HG03066 (cell line): ENCODE results near the gene TGFBR2.

ENCODE experiments used
- ATAC-seq: cut with Tn5 transposase; IDR thresholded peaks from one replicate; pipeline ENCODE4 v1.9.1; 2021; ENCODE audit warnings: low read depth; ENCODE audit not compliant: unreplicated experiment

Gene TGFBR2

DNA sequence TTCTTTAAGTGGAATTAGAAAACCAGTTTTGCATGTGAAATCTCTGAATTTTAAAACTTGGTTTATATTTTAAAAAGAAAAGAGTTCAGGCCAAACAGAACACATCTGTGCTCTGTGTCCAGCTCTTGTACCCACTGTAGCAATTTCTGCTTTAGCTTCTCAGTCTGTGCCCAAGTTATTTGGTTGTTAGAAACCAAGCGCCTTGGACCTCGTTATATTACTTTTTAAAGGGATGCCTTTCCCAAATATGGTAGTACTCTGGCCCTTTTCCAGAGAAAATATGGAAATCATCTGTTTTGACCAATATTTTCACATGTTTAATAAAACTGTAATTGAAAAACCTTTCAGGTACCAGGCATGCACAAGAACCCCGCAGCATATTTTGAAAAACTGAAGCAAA, 27.3 kb downstream of the TGFBR2 start:
- no peak for ATAC-seq

DNA sequence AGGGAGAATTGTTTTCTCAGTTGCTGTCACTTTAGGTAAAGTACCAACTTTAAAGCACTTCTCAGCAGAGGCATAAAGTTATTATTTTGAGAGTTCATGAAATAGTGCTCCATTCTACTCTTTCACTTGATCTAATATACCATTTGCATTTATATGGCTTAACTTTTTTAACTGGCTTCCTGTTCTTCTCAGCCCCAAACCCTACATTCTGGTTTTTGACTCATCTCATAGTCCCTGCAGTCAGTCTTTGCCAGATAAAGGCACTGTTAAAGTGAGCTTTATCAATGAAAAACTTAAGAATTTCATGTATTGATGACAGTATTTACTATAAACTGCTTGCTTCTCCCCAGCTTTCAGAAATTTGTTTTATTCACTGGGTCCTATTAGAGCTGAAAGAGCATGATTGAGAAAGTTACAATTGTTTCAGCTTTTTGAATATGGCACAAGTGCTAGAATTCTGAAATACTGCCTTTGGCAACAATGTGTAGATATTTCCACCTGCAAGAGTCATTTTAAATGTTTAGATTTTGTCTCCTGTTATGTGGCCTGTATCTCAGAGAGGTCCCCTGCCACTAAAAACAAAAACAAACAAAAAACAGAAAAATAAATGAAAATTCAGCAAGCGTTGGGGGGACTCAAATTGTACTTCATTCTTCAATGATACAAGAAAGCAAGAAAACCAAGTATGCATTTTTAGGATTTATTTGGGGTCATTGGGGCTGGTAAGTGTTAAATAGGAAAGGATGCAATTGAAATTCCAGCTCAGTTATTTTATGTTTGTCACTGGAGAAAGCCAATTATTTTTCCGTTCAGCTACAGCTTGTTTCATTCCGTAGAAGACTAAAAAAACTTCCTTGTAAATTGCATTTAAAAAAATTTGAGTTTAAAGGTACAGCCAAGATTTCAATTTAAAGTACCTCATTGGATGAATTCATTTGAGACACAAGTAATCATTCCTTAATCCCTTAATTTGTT, 28.6 kb downstream of the TGFBR2 start:
- no peak for ATAC-seq

DNA sequence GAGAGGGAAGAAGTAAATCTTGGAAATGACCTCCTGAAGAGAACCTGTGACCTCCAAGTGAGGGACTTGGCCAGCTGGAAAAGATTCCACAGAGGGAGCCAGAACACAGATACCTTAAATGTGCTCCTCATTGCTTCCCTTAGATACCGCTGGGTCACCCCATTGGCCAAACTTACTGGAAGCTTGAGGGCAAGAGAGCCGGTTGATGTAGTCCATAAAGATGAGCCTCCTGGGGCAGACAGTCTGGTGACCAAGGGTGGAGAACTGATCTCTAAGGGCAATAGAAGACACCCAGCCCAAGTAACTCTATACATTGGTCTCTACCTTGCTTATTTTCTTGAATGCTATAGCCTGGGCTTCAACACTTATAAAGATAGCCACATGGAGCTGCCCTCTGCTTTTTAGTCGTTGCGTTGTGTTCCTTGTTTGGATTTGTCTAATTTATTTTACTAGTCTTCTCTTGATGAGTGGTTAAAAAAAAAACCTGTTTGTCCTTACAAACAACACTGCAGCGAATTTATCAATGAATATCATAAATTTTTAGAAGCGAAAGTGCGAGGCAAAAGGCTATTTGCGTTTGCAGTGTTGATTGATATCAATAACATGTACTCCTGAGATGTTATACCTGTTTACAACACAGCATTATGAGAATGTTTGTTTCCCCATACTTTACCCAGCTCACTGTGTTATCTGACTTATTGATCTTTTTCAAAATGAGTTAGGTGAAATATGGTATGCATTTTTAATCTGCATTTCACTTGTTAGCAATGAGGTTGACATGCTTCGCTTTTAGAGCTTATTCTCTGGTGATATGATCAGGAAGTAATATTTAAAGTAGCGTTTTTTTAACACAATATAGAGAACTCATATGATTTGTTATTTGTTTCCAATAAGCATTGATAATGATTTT, 31.2 kb downstream of the TGFBR2 start:
- ATAC-seq: no peak

DNA sequence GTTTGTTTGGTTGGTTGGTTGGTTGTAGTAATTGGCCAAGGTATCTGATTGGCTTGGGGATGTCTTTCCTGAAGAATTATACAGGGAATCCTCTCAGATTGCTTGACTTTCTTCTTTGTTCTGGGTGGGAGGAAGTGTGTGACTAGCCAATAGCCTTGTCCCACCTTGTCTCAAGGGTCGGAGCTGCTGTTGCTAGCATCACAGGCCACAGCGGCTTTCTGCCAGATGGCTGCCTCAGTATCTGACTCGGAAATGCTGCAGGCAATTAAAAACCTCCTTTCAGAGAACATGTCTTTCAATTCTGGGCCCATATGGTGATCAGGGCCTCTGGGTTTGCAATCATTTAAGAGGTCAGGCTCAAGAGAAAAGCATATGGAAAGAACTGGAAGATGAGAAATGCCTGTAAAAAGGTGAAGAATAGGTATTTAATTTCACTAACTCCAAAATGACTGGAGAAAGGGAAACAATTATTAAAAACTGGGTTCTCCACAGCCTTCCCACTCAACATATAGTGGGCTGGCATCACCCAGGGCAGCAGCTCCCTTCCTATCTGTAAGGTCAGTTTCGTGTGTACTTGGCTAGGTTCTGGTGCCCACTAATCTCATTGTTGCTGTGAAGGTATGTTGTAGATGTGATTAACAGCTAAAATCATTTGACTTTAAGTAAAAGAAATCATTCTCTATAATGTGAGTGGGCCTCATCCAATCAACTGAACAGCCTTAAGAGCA, 32.4 kb downstream of the TGFBR2 start:
- ATAC-seq: no peak

DNA sequence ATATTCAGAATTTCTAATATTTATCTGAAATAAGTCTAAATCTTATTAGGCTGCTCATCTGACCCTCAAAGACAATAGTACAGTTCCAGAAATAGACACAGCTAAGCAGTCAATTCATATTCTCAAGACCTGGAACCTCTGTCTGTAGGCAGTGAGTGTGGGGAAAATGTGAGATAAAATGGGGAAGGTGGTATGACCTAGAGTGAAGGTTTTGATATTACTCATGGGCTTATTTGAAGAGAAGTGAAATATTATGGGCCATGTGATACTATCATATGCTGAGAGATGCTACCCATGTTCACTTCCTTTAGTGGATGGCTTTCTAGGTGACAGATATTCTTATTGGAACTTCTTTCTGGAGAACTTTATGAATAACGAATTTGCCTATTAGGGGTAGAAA, 33.5 kb downstream of the TGFBR2 start:
- ATAC-seq: peak; percentile 67

DNA sequence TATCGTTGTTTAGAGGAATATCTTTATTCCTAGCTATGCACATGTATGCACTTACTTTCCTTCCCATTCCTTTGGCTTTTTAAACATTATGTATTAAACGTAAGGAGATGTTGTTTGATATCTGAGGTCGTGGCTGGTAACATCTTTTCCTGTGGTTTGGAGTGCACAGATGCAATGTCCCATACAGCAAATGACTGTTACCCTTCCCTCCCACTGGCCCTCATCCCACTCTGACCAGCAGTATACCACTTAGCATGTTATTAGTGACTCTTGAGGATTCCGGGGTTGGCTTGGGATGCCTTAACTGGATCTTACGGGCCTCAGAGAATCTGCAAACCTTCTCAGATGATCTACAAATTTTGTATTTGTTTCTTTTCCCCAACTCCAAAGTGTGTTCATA, 34.5 kb downstream of the TGFBR2 start:
- ATAC-seq: no peak

DNA sequence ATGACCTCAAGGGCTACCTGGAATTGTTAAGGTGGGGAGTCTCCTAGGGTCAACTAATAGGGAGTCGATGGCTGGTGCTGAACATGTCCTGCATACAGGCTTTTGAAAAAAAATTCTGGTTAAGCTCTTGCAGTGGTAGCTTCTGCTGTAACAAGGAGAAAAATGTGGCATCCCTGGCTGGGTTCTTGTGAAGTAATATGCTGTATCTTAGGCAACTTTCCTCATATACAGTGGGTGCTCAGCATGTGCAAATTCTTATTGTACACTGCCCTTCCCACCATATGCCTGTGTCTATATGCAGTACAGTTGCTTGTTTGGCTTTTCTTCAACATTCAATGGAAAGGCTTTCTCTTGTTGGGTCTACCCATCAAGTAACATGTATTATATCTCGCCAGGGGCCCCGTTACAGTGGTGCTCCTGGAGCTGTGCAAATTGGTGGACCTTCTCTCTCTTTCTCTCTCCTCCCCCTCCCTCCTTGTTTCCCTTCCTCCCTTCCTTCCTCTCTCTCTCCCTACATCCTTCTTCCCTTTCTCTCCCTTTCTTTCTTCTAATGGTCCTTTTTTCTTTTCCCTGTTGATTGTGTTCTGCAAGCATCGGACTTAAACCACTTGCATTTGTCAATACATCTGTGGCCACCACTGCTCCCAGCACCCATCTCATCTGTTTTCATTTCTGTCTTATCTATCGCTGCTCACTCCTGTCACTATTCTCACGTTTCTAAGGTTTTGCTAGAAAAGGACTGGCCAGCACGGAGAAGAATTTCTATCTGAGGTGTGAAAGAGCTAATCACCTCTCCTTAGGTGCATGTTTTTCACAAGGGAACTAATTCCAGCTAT, 35.2 kb downstream of the TGFBR2 start:
- no peak for ATAC-seq

DNA sequence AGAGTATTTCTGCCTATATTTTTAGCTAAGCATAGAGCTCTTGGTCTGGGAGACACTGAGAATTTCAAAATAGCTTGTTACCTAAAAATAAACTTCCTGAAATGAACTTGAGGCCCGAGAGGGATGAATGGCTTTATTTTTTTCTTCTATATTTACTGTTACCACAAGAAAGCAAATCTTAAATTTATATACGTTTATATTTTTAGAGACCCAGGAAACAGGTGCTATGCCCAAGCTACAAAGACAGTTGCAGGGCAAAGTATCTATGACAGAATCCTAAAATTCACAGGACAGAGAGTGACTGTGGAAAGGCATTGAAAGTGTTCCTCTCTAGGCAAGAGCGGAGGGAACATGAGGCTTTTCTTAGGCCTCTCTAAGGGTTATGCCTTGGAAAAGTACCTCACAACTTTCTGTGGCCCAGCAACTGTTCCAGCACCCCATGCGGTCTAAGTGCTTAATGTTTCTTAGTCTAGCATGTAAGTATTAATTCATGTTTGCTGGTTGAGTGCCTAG, 36.5 kb downstream of the TGFBR2 start:
- no peak for ATAC-seq

DNA sequence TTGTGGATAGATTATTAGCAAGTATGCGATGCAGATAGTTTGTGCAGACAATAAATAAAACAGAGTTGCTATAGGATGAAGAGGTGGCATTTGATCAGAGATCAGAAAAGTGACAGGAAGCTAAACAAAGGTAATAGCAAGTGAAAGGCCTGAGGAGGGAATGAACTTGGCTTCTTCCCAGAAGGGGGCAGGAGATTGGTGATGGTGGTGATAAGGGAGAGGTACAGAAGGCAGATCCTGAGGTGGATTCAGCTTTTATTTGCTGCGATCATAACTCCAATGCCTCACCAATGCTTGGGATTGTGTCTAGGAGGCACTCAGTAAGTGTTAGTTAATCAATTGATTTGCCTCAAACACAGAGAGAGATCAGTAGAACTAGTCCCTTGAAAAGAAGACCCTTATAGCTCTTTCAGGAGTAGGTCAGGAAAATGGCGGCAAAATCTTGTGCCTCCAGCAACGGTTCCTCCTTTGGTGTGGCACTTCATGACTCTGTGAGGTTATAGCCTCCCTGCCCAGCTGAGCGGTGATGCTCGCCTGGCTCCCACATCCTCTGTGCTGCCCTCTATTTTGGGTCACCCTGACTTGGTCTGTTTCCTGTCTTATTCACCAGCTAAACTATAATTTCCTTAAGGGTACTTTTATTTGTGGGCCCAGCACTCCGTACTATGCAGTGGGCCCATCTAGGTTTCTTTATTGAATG, 37.5 kb downstream of the TGFBR2 start:
- ATAC-seq: no peak

DNA sequence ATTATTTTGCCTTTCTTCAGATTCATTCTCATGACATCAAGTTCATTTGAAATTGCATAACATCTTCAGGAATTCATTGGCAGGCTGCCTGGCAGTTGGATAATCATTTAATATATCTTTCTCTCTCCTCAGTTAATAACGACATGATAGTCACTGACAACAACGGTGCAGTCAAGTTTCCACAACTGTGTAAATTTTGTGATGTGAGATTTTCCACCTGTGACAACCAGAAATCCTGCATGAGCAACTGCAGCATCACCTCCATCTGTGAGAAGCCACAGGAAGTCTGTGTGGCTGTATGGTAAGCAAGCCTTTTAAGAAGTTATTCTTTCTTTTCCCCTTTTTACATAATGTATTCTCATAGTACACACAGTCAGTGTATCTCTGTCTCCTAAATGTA, 38.2 kb downstream of the TGFBR2 start:
- peak; percentile 57 for ATAC-seq

DNA sequence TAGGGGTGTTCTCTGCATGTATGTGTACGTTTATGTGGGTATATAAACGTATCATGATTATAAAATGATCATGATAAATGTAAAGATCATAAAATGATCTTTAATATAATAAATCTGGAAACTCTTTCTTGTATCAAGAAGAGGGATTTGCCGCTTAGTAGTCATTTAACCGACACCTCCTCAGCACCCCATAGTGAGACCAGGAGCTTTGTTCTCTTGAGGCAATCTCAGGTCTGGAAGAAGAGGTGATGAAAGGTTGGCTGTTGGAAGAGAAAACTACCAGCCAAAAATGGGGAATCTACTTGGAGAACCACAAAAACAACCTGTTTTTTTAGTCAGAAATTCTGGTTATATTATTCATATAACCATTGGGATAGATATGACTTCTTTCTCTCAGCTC, 38.7 kb downstream of the TGFBR2 start:
- no peak for ATAC-seq

DNA sequence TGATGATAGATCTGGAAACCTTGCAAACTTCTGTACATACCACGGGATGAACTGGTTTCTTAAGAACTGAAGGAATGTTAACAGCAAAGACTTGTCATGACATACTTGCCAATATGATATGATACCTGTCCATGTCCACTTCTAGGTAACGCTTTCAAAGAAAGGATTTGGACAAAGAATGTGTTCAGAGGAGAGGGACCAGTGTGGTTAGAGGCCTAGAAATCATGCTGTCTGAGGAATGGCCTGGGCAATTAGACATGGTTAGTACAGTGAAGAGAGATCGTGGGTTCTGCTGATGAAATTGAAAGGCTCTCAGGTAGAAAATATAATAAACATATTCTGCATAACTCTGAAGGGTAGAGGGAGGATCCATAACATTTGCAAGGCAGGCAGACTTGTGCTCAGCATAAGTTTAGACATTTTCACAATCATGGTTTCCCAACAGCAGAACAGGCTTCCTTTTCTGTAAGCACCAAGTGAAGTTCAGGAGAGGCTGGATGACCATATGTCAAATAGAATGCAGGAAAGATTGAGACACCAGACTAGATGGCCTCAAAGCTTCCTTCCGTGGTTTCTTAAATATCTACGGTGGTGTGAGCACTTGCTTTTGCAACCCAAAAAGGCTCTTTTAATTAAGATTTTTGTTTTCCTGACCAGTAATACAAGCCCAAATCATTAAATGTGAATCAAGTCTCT, 39.9 kb downstream of the TGFBR2 start:
- ATAC-seq: no peak

DNA sequence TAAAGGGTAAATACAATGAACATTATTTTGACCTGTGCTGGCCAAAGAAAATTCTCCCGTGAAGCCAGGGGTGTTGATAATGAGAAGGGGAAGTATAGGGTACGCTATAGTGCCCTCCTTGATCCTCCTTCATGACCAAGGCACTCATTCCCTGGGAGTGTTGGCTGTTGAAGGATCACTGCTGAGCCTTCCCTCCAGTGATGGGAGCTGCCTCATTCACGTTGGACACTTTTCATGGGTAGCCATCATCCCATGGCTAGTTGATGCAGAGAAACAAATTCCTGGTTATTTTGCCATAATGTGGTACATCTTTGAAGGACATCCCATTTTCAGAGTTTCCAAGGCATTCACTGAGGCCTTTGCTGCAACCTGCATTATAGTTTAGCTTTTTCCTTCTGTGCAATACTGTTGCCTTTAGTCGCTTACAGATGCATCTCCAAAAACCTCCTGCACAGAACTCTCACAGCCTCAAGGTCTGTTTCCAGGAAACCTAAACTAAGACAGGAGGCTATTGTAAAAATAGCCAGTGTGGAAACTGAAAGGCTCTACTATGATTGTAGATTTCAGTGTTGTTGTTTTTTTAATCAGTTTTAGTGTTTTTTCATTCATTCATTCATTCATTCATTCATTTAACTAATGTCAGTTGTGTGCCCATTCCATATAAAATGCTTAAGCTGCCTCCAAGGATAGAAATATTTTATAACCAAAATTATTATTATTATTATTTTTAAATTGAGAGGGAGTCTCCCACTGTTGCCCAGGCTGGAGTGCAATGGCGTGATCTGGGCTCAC, 40.8 kb downstream of the TGFBR2 start:
- no peak for ATAC-seq

DNA sequence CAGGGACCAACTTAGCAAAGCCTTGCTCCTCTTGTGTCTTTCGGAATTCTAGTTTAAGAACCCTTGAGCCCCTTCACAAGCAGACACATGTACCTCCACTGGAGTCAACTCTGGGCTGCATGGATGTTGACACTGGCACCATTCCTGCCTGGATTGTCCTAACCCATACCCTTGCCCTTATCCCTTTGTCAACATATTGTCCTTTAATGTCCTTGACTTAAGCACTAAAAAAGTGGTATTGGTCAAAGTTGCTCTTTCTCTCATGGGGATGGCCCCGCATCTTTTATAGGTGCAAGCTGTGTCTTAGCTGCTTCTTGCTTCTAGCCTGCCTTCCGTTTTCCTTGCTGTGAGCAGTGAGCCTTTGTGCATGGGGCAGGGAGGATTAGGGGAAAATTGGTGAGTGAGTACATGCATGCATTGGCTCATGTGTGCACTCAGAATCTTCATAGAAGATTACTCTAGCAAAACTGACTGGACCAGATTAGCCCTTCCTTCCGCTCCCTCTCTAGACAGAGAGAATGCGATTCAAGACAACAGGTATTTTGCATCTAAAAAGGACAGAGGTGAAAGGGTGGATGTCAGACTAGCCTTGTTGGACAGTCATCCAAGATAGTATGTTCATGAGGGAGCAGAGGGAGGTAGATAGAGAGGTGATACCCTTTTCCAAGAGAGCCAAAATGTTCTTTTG, 42.4 kb downstream of the TGFBR2 start:
- ATAC-seq: no peak

DNA sequence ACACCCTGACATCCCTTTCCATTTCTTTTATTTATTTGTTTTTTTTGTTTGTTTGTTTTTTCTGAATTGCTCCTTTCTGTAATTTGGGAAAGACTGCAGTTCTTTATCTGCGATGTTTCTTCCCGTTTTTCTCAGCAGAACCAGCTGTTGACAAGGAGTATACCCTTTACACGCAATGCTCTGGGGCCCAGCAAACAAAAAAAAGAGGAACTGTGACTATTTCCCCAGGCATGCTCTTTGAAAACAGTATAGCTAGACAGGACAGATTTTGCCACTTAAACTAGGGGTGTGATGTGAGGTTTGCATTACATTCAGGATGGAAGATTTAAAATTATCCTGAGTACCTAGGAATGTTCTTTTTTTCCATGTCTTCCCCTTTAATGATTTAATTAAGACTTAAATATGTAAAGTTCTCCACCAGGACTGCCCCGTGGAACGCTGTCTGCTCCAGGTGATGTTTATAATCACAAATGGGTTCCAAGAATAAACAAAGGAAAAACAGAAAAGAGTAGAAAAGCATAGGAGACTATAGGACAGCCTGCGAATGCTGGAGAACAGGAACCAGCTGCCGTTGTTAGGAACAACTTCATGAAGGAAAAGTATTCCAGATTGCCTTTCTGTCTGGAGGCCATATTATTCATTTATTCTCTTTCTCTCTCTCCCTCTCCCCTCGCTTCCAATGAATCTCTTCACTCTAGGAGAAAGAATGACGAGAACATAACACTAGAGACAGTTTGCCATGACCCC, 43.3 kb downstream of the TGFBR2 start:
- peak; percentile 66 for ATAC-seq

DNA sequence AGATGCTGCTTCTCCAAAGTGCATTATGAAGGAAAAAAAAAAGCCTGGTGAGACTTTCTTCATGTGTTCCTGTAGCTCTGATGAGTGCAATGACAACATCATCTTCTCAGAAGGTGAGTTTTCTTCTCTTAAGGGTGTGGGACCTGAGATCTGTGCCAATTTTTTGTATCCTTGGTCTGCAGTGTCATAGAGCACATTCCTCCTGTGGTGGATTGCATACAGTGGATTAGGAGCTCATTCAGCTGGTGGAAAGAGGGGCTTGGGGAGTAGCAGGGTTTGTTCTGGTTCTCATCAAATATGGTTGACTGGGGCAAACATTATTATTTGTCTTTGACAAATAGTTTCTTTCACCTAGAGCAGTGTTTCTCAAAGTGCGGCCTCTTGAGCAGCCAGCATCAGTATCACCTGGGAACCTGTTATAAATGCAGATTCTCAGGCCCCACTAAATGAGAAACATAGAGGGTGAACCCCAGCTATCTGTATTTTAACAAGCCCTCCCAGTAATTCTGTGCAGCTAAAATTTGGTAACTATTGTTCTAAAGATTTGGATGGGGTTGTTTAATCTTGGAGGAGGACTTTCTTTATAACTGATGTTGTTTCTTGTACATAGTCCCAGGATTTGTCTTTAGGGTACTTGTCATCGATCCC, 44.1 kb downstream of the TGFBR2 start:
- ATAC-seq: no peak
